Measurements from ENCODE around the gene L3MBTL4. TPM values are rescaled to one million over a fixed set of nuclear protein-coding genes. Genes with fewer than 3 reads are reported as not detected.

L3MBTL4 gene
- total RNA-seq, 2 experiments from 2014 or later, result 0.19 to 0.47 TPM

DNA sequence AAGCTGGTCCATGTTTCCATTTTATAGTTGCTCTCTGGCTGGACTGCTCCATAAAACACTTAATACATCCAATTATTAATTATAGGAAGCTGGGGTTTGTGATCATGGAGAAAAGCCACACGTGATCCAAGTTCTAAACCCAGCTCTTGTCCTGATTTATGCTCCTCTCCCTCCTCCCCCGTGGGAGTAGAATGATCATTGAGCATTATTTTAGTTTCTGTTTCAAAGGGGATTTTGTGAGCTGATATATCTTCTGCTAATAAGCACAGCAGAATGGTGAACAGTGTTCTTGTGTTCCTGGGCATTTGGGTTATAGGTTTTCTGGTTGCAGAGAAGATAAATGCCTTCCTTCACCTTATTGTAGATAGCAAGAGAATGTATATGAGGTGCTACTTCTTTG, 383.7 kb downstream of the L3MBTL4 start:
- ChIA-PET POLR2A (no interaction called here), CTCF (no interaction called here)
- intact Hi-C loops (cut with DNase I, micrococcal nuclease), result no loop called here
- no peak for ATAC-seq (ENCODE audit: poor library complexity)
- DNase-seq, result no peak
- no peaks in the 10 kb centered on the region for H3K27me3 ChIP-seq (ENCODE audit: control insufficient read depth in 1 of 2, insufficient read depth in 2 of 2, low read length in 2 of 2)
- no peak for TF ChIP-seq CTCF (IDR thresholded peaks at IDR 0.05)
- Mint-ChIP-seq H3K4me1 (ENCODE audit: low read depth) (no peaks in the 10 kb centered on the region), H3K36me3 (ENCODE audit: low read depth) (no peaks in the 10 kb centered on the region), H3K27ac (no peak overlapping the region), H3K27me3 (peaks cover 5% of the 10 kb centered on the region), H3K9me3 (no peaks in the 10 kb centered on the region), H3K4me3 (no peak overlapping the region)
- H3K36me3 ChIP-seq (ENCODE audit: insufficient read depth, low read length), result no peaks in the 10 kb centered on the region
- peaks cover 0 to 3% of the 10 kb centered on the region in 2 experiments for H3K9me3 ChIP-seq (ENCODE audit: control insufficient read depth in 1 of 2, insufficient read depth in 1 of 2, low read length in 2 of 2)
- no peak overlapping the region for H3K4me3 ChIP-seq (ENCODE audit: low read length)
- H3K27ac ChIP-seq (ENCODE audit: low read depth in 1 of 2, low read length in 2 of 2), result no peak overlapping the region
- no peaks in the 10 kb centered on the region for H3K4me1 ChIP-seq (ENCODE audit: insufficient read depth, low read length)

DNA sequence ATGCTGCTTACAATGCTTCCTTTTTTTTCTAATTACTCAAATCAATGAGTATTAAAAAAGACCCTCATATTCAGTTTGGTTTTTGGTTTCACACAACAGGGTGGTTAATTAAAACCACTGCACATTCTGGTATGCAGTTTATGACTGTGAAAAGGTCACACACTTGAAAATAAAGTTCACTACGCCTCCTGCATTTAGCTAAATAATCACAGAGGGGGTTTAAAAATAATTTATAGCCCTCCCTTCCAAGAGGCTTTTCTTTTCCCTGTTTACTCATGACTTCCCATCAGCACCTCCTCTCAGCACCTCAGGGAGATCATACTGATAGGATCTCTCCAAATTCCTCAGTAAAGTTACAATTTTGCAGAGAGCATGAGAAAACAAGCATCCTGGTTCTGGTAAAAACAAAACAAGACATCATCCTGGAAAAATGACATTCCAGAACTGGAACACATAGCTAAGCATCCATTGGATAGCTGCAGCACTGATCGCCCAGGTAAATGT, 389.9 kb downstream of the L3MBTL4 start:
- no peaks in the 10 kb centered on the region for H3K4me1 ChIP-seq (ENCODE audit: insufficient read depth, low read length)
- Mint-ChIP-seq H3K27ac (no peak overlapping the region), H3K27me3 (no peaks in the 10 kb centered on the region), H3K9me3 (no peaks in the 10 kb centered on the region), H3K36me3 (ENCODE audit: low read depth) (no peaks in the 10 kb centered on the region), H3K4me1 (ENCODE audit: low read depth) (no peaks in the 10 kb centered on the region), H3K4me3 (no peak overlapping the region)
- no peaks in the 10 kb centered on the region for H3K36me3 ChIP-seq (ENCODE audit: insufficient read depth, low read length)
- ChIA-PET POLR2A (no interaction called here), CTCF (no interaction called here)
- intact Hi-C loops (cut with DNase I, micrococcal nuclease), result no loop called here
- no peaks in the 10 kb centered on the region for H3K27me3 ChIP-seq (ENCODE audit: control insufficient read depth in 1 of 2, insufficient read depth in 2 of 2, low read length in 2 of 2)
- DNase-seq, result no peak
- peaks cover 0 to 7% of the 10 kb centered on the region in 2 experiments for H3K9me3 ChIP-seq (ENCODE audit: control insufficient read depth in 1 of 2, insufficient read depth in 1 of 2, low read length in 2 of 2)
- TF ChIP-seq CTCF (IDR thresholded peaks at IDR 0.05), result no peak
- no peak overlapping the region for H3K27ac ChIP-seq (ENCODE audit: low read depth in 1 of 2, low read length in 2 of 2)
- no peak overlapping the region for H3K4me3 ChIP-seq (ENCODE audit: low read length)
- ATAC-seq (ENCODE audit: poor library complexity), result no peak

GRCh38 chr18:6023551-6023950, 391.2 kb downstream of the L3MBTL4 start:
- ChIA-PET POLR2A (no interaction called here), CTCF (no interaction called here)
- H3K27me3 Mint-ChIP-seq, result no peaks in the 10 kb centered on the region
- intact Hi-C loops (cut with DNase I, micrococcal nuclease), result no loop called here
- no peaks in the 10 kb centered on the region for H3K4me1 ChIP-seq (ENCODE audit: insufficient read depth, low read length)
- H3K36me3 ChIP-seq (ENCODE audit: insufficient read depth, low read length), result no peaks in the 10 kb centered on the region
- H3K4me3 ChIP-seq (ENCODE audit: low read length), result no peak overlapping the region
- no peak overlapping the region for H3K27ac ChIP-seq (ENCODE audit: low read depth in 1 of 2, low read length in 2 of 2)
- H3K36me3 Mint-ChIP-seq (ENCODE audit: low read depth), result no peaks in the 10 kb centered on the region
- no peak overlapping the region for H3K27ac Mint-ChIP-seq
- no peaks in the 10 kb centered on the region for H3K9me3 Mint-ChIP-seq
- no peak for ATAC-seq (ENCODE audit: poor library complexity)
- TF ChIP-seq CTCF (IDR thresholded peaks at IDR 0.05), result no peak
- no peak overlapping the region for H3K4me3 Mint-ChIP-seq
- H3K9me3 ChIP-seq (ENCODE audit: control insufficient read depth in 1 of 2, insufficient read depth in 1 of 2, low read length in 2 of 2), result peaks cover 0 to 7% of the 10 kb centered on the region in 2 experiments
- no peak for DNase-seq
- H3K27me3 ChIP-seq (ENCODE audit: control insufficient read depth in 1 of 2, insufficient read depth in 2 of 2, low read length in 2 of 2), result no peaks in the 10 kb centered on the region
- H3K4me1 Mint-ChIP-seq (ENCODE audit: low read depth), result no peaks in the 10 kb centered on the region
